Hepatocyte (in vitro differentiated cells): ENCODE data around the gene SRP72. TPM values are rescaled to one million over a fixed set of nuclear protein-coding genes. Genes with fewer than 3 reads are reported as not detected.

Experiments used
- DNase-seq: peaks from one replicate; pipeline ENCODE4 v3.0.0-alpha.2; 2016; ENCODE audit warnings: low spot score
- H2AFZ ChIP-seq: fragments of 200-600 bp; sonication (generic); 2 replicates; pipeline ENCODE4 v1.6.0; 2016; ENCODE audit warnings: antibody characterized with exemption, mild to moderate bottlenecking
- H3K27ac ChIP-seq: fragments of 200-600 bp; sonication (generic); 2 replicates; pipeline ENCODE4 v1.5.1; 2016; ENCODE audit warnings: mild to moderate bottlenecking
- H3K27me3 ChIP-seq: fragments of 200-600 bp; sonication (generic); 2 replicates; pipeline ENCODE4 v1.6.1; 2016
- H3K36me3 ChIP-seq: fragments of 200-600 bp; sonication (generic); replicated peaks from 2 replicates; pipeline ENCODE4 v1.5.1; 2016; ENCODE audit warnings: low read depth; ENCODE audit not compliant: insufficient read depth
- H3K4me1 ChIP-seq: fragments of 200-600 bp; sonication (generic); 2 replicates; pipeline ENCODE4 v1.5.1; 2016; ENCODE audit warnings: mild to moderate bottlenecking, moderate library complexity; ENCODE audit not compliant: insufficient read depth
- H3K4me2 ChIP-seq: fragments of 200-600 bp; sonication (generic); 2 replicates; pipeline ENCODE4 v1.6.0; 2016
- H3K4me3 ChIP-seq: fragments of 200-600 bp; sonication (generic); 2 replicates; pipeline ENCODE4 v1.5.1; 2016; ENCODE audit warnings: mild to moderate bottlenecking
- H3K79me2 ChIP-seq: fragments of 200-600 bp; sonication (generic); 2 replicates; pipeline ENCODE4 v1.6.0; 2017; ENCODE audit warnings: mild to moderate bottlenecking
- H3K9me2 ChIP-seq: fragments of 200-600 bp; sonication (generic); replicated peaks from 2 replicates; pipeline ENCODE4 v1.6.0; 2017; ENCODE audit warnings: mild to moderate bottlenecking; ENCODE audit not compliant: insufficient read depth
- H3K9me3 ChIP-seq: fragments of 200-600 bp; sonication (generic); 2 replicates; pipeline ENCODE4 v1.5.1; 2016; ENCODE audit warnings: low read depth, mild to moderate bottlenecking
- H4K20me1 ChIP-seq: fragments of 200-600 bp; sonication (generic); 2 replicates; pipeline ENCODE4 v1.6.0; 2016; ENCODE audit warnings: mild to moderate bottlenecking; ENCODE audit not compliant: insufficient read depth, poor library complexity, severe bottlenecking
- CTCF ChIP-seq: fragments of 200-600 bp; sonication (generic); IDR thresholded peaks from 2 replicates; pipeline ENCODE4 v1.5.1; 2016; ENCODE audit warnings: antibody characterized with exemption, mild to moderate bottlenecking; ENCODE audit not compliant: poor library complexity
- EZH2 ChIP-seq: fragments of 200-600 bp; sonication (generic); IDR thresholded peaks from 2 replicates; pipeline ENCODE4 v1.6.1; 2016; ENCODE audit warnings: antibody characterized with exemption, mild to moderate bottlenecking, borderline replicate concordance
- EZH2phosphoT487 ChIP-seq: fragments of 200-600 bp; sonication (generic); IDR thresholded peaks from one replicate; pipeline ENCODE4 v1.6.1; 2018; ENCODE audit warnings: antibody characterized with exemption, mild to moderate bottlenecking, low read depth, moderate library complexity; ENCODE audit not compliant: unreplicated experiment, severe bottlenecking
- WGBS: methylation state at CpG from one replicate; pipeline ENCODE4 v1.1.6; 2016; ENCODE audit warnings: low lambda C conversion rate; ENCODE audit errors: missing lambda C conversion rate; 5-methylcytosine and 5-hydroxymethylcytosine counted together
- polyA plus RNA-seq: library from polyadenylated mRNA; unstranded; fragments of >200 nt; fragmentation: Nextera tagmentation; extraction: Ambion mirVana; gene quantifications from 2 replicates; pipeline ENCODE4 v1.2.1, GENCODE V29; 2016
- total RNA-seq: library from RNA; depleted of rRNA; stranded (reverse); fragments of >200 nt; gene quantifications from 2 replicates; pipeline ENCODE4 v1.2.3, GENCODE V29; 2014

The SRP72 gene
- total and polyA plus RNA-seq, 2 experiments from 2014 or later: 58.8 to 79.4 TPM

- TF ChIP-seq CTCF (no peak), EZH2 (no peak), EZH2phosphoT487 (no peak)
- H3K4me3 ChIP-seq: peak within 1 kb of the TSS; percentile 68
- no peaks in the 10 kb centered on the region for H3K9me2 ChIP-seq
- 4% methylated on average over 54 of the region's 56 CpGs for WGBS
- peak within 1 kb of the TSS; percentile 94 for H3K4me2 ChIP-seq
- peak within 1 kb of the TSS; percentile 82 for H2AFZ ChIP-seq
- H3K27ac ChIP-seq: peak within 1 kb of the TSS; percentile 2
- H3K79me2 ChIP-seq: no peaks in the 10 kb centered on the region
- DNase-seq: peak; percentile 56
- H4K20me1 ChIP-seq: no peaks in the 10 kb centered on the region
- no peaks in the 10 kb centered on the region for H3K9me3 ChIP-seq
- no peaks in the 10 kb centered on the region for H3K27me3 ChIP-seq
- H3K36me3 ChIP-seq: no peaks in the 10 kb centered on the region
- H3K4me1 ChIP-seq: peaks cover 7% of the 10 kb centered on the region
Measured at GRCh38 chr4:56505269-56506130, 38.1 kb downstream of the SRP72 start, which contains the start of gene ARL9. ARL9 (plus strand) TSS chr4:56505791; CDS start chr4:56505863, 72 bp downstream.

GRCh38 chr4:56511098-56511497 is 43.7 kb downstream of the SRP72 start:
- Histone ChIP-seq H3K79me2 (no peaks in the 10 kb centered on the region), H3K4me1 (peaks cover 5% of the 10 kb centered on the region), H3K27ac (no peak overlapping the region), H3K9me2 (no peaks in the 10 kb centered on the region), H3K9me3 (no peaks in the 10 kb centered on the region), H3K27me3 (no peaks in the 10 kb centered on the region), H2AFZ (no peak overlapping the region), H4K20me1 (no peaks in the 10 kb centered on the region), H3K36me3 (no peaks in the 10 kb centered on the region), H3K4me3 (no peak overlapping the region), H3K4me2 (no peak overlapping the region)
- no peak for TF ChIP-seq EZH2
- TF ChIP-seq CTCF: no peak
- DNase-seq: peak; percentile 20

GRCh38 chr4:56512166-56512565 is 44.7 kb downstream of the SRP72 start:
- Histone ChIP-seq H3K9me2 (no peaks in the 10 kb centered on the region), H3K27ac (no peak overlapping the region), H2AFZ (no peak overlapping the region), H3K4me2 (no peak overlapping the region), H4K20me1 (no peaks in the 10 kb centered on the region), H3K79me2 (no peaks in the 10 kb centered on the region), H3K4me1 (no peaks in the 10 kb centered on the region), H3K4me3 (no peak overlapping the region), H3K27me3 (no peaks in the 10 kb centered on the region), H3K36me3 (no peaks in the 10 kb centered on the region), H3K9me3 (no peaks in the 10 kb centered on the region)
- no peak for DNase-seq
- TF ChIP-seq CTCF: no peak
- TF ChIP-seq EZH2phosphoT487: no peak
- no peak for TF ChIP-seq EZH2
- 97% methylated on average over 1 of the region's 1 CpG for WGBS
